GM10248 (cell line): ENCODE results near the gene AFG1L.
"Not testable (repeated sequence)": the region's sequence is repeated elsewhere in the genome, so short reads cannot be mapped to it uniquely, and the experiment has no call there.

Experiments
- CTCF ChIA-PET: fragments of 300-600 bp; sonication (Branson Sonifier 250); formaldehyde crosslinking; extraction: SDS; loops from one replicate; lab custom pipeline; 2021; ENCODE audit warnings: antibody characterized with exemption; lab: Yijun Ruan, JAX
- POLR2A ChIA-PET: fragments of 350-650 bp; sonication (Branson Sonifier 250); formaldehyde crosslinking; extraction: SDS; loops from one replicate; lab custom pipeline; 2020; ENCODE audit warnings: antibody characterized with exemption; lab: Yijun Ruan, JAX
- DNase-seq: peaks from one replicate; pipeline ENCODE4 v3.0.0; 2012; ENCODE audit errors: extremely low spot score
- TF ChIP-seq, protein P1 (sequence below): IDR thresholded peaks from 2 replicates; pipeline ENCODE4 v1.5.1; 2012; ENCODE audit warnings: mild to moderate bottlenecking, low read depth; ENCODE audit errors: extremely low read depth, missing control alignments, control extremely low read depth

Gene AFG1L

DNA sequence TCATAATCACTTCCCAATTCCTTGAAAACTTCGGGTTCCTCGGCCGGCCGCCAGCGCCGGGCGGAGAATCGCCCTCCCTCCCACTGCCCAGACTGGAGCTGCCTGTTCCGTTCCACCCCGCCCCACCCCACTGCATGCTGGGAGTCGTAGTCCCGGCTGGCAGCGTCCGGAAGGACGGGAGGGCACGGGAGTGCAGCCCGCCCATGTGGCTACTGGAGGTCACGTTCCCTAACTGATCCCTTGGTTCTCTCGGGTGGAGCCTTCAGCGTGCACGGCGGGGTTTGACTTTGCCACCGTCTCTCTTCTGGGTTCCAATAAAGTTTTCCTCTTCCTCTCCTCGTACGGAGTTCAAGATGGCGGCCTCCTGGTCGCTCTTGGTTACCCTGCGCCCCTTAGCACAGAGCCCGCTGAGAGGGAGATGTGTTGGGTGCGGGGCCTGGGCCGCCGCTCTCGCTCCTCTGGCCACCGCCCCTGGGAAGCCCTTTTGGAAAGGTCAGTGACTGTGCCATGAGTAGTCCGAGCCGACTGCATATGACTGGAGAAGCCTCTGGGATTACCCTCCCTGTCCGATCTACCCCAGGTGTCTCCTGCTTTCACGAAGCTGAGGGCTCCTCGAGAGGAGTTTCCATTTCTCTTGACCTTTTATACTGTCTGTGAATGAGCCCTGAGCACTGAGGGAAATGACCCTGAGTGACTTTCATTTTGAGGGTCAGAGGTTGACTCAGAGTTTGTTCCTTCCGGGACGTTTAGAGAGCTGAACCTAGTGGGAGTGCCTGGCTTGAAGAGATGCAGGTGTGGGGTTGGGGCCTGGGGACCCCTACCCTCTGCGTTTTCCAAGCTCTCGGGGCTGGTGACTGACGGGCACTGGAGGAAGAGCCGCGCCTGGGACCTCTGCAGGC, at the start of gene AFG1L:
AFG1L (plus strand) TSS at position 328 of the 899 bp plus-strand sequence; CDS start at position 354, 26 bp downstream.
- TF ChIP-seq, protein P1, sequence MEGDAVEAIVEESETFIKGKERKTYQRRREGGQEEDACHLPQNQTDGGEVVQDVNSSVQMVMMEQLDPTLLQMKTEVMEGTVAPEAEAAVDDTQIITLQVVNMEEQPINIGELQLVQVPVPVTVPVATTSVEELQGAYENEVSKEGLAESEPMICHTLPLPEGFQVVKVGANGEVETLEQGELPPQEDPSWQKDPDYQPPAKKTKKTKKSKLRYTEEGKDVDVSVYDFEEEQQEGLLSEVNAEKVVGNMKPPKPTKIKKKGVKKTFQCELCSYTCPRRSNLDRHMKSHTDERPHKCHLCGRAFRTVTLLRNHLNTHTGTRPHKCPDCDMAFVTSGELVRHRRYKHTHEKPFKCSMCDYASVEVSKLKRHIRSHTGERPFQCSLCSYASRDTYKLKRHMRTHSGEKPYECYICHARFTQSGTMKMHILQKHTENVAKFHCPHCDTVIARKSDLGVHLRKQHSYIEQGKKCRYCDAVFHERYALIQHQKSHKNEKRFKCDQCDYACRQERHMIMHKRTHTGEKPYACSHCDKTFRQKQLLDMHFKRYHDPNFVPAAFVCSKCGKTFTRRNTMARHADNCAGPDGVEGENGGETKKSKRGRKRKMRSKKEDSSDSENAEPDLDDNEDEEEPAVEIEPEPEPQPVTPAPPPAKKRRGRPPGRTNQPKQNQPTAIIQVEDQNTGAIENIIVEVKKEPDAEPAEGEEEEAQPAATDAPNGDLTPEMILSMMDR, result no peak
- peak; percentile 89 for DNase-seq
- POLR2A ChIA-PET, result interaction anchor here (1.1 kb wide), 1 partner anchor 34 kb away, joined by 4 read pairs; no protein-coding TSS in a partner anchor
- CTCF ChIA-PET, result interaction anchor here (0.8 to 2.2 kb wide), 4 partner anchors 10 to 34 kb away, joined by 3 to 10 read pairs (median 8); partner anchors contain the start of gene SNX3

DNA sequence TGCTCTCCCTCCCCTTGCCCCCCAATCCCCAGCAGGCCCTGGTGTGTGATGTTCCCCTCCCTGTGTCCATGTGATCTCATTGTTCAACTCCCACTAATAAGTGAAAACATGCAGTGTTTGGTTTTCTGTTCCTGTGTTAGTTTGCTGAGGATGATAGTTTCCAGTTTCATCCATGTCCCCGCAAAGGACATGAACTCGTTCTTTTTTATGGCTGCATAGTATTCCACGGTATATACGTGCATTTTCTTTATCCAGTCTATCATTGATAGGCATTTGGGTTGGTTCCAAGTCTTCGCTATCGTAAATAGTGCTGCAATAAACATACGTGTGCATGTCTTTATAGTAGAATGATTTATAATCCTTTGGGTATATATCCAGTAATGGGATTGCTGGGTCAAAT, 49.8 kb upstream of the AFG1L start:
- DNase-seq, CTCF ChIA-PET, POLR2A ChIA-PET: not testable (repeated sequence)

DNA sequence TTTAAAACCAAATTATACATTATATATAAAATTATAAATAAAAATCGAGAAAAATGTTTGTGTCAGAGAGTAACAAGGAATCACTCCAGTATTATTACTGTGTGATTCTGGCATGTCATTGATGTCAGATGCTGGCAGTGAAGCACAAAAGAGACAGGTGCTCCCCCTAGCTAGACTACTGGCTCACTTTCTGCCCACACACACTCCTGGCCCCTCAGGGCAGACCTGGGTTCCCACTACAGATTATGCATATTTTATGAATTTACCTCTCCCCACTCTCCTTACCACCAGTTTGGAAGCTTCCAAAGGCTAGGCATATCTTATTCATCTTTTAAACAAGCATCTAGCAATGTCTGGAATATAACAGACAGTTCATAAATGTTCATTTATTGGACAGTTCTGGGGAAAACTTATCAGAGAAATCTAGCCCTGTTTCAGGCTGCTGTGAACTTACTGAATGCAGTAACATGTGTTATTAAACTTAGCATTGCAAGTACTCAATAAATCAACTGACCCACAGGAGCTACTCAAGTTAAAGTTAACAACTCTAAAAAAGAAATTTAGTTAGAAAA, 46.8 kb upstream of the AFG1L start:
- CTCF ChIA-PET, result interaction anchor here (0.9 to 1.7 kb wide), 4 partner anchors 11 to 244 kb away, joined by 3 to 5 read pairs (median 3); no protein-coding TSS in a partner anchor
- POLR2A ChIA-PET, result interaction anchor here (0.5 to 1.1 kb wide), 2 partner anchors 13 to 1107 kb away, joined by 3 to 4 read pairs; partner anchors contain the start of gene SNX3
- no peak for DNase-seq
- TF ChIP-seq, protein P1, result peak; percentile 5

DNA sequence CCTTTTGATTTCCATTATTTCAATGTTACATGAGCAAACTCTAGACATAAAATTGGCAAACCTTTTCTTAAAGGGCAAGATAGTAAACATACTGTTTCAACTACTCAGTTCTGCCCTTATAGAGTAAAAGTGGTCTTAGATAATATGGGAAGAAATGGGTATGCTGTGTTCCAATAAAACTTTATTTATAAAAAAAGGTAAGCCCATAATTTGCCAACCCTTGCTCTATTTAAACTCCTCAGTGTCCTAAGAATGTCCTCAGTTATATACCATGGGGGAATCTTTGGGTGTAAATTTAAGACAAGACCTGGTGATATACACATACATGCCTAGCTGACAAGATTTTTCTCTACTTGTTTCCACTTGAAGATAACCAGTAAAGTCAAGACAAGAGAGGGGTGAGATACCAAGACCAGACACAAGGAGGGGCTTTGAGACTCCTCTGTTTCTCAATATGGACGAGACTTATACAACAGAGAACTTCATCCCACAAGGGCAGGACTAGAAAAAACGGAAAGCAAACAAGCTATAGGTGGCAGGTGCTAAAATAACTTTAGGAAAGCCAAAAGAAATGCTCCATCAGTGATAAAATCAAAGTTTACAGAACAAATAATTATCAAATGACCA, 44.5 kb upstream of the AFG1L start:
- TF ChIP-seq, protein P1, result no peak
- DNase-seq, result no peak
- ChIA-PET CTCF (interaction anchor here (1.2 to 2.3 kb wide), 3 partner anchors 14 to 278 kb away, joined by 3 to 8 read pairs (median 4); no protein-coding TSS in a partner anchor), POLR2A (no interaction called here)

DNA sequence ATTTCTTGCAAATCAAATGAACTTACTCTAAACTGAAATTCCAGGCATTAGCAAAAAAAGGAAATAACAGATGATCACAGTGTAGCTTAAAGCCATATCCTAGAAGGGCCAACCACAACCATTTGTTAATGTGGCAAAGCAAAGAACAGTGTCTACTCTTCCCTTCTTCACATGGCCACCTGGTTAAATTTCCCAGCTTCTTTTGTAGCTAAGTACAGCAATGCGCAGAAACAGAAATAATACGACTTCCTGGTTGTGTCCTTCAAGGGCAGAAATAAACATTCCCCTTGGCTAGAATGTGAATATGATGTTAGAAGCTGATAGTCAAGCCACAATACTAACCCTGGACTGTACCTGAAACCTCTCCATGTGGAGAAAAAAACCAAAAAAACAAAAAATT, 43.6 kb upstream of the AFG1L start:
- ChIA-PET CTCF (interaction anchor here (1.2 to 2.3 kb wide), 5 partner anchors 10 to 277 kb away, joined by 3 to 8 read pairs (median 4); partner anchors contain the start of gene SNX3), POLR2A (no interaction called here)
- TF ChIP-seq, protein P1, result no peak
- no peak for DNase-seq

DNA sequence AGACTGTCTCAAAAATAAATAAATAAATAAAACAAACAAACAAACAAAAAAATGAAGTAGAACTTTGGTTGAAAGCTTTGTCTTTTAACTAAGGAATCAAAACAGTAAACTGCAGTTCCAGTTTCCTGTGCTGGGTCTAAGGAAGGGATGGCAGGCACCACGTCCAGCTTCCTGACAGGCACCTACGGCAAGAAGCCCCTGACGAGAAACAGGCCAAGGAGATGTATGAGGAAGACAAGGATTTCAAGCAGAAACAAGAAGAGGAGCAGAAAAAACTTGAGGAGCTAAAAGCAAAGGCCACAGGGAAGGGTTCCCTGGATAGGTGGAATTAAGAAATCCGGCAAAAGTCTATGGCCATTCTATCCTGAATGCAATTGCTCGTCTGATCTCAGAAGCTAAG, 42.8 kb upstream of the AFG1L start:
- no peak for DNase-seq
- POLR2A ChIA-PET, result no interaction called here
- CTCF ChIA-PET, result interaction anchor here (1.2 to 2.3 kb wide), 3 partner anchors 9 to 15 kb away, joined by 3 to 8 read pairs (median 5); partner anchors contain the start of gene SNX3
- TF ChIP-seq, protein P1, result no peak
